GM19099 (cell line): ENCODE measurements around the gene SLC45A1.

ENCODE experiments used
- POLR2A ChIP-seq: IDR thresholded peaks from 3 replicates; pipeline ENCODE4 v1.6.1; 2011; ENCODE audit warnings: low read depth; ENCODE audit not compliant: insufficient read length; ENCODE audit errors: extremely low read depth

SLC45A1 gene

GRCh38 chr1:8352886-8353785 is 35.2 kb downstream of the SLC45A1 start:
- TF ChIP-seq POLR2A = no peak

GRCh38 chr1:8354038-8354437 is 36.1 kb downstream of the SLC45A1 start:
- TF ChIP-seq POLR2A = no peak

- no peak for TF ChIP-seq POLR2A
These were observed 37.7 kb downstream of the SLC45A1 start for GRCh38 chr1:8355439-8356255.

- TF ChIP-seq POLR2A = no peak
These were observed 38.6 kb downstream of the SLC45A1 start for GRCh38 chr1:8356256-8357209.

GRCh38 chr1:8357329-8358101 is 39.6 kb downstream of the SLC45A1 start:
- no peak for TF ChIP-seq POLR2A

GRCh38 chr1:8358241-8358896 is 40.5 kb downstream of the SLC45A1 start:
- no peak for TF ChIP-seq POLR2A

- no peak for TF ChIP-seq POLR2A
These were observed 41.1 kb downstream of the SLC45A1 start for GRCh38 chr1:8358897-8359616.

GRCh38 chr1:8359617-8360481 is 41.9 kb downstream of the SLC45A1 start:
- no peak for TF ChIP-seq POLR2A

GRCh38 chr1:8360493-8361197 is 42.7 kb downstream of the SLC45A1 start:
- no peak for TF ChIP-seq POLR2A

GRCh38 chr1:8361198-8361849 is 43.4 kb downstream of the SLC45A1 start:
- TF ChIP-seq POLR2A = no peak

- TF ChIP-seq POLR2A = no peak
These were observed 44.8 kb downstream of the SLC45A1 start for GRCh38 chr1:8362701-8363101.

GRCh38 chr1:8363186-8363766 is 45.4 kb downstream of the SLC45A1 start:
- no peak for TF ChIP-seq POLR2A
